ENCODE data around the gene PSMG1. TPM values are rescaled to one million over a fixed set of nuclear protein-coding genes. Genes with fewer than 3 reads are reported as not detected.

PSMG1 gene
- total RNA-seq, 1 experiment from 2014 or later: 78.8 TPM

DNA sequence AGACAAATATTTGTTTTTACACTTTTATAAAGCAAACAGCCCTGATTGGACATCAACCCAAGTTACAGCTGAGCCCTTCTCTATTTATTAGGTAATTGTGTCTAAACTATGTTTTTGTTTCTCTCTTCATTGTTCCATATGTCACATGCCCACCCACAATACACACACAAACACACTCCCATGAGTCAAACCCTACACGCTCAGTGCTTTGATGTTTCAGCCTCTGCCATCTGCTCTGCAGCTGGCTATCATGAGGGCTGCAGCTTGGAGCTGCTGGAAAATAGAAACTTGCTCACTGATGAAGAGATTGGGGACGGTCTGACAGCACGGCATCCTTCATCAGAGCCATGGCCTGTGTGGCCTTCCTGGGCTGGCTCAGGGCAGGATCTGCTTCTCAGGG is 41.7 kb downstream of the PSMG1 start:
- H3K79me1 ChIP-seq (ENCODE audit: insufficient read depth, low read depth, low read length, poor library complexity, severe bottlenecking): no peaks in the 10 kb centered on the region
- no peak overlapping the region for H2AFZ ChIP-seq (ENCODE audit: low read length)
- no peak overlapping the region for H2AK5ac ChIP-seq (ENCODE audit: insufficient read length, low read length)
- H3K4ac ChIP-seq (ENCODE audit: low read depth, low read length): no peak overlapping the region
- no peaks in the 10 kb centered on the region for H3K23me2 ChIP-seq (ENCODE audit: insufficient read length, low read depth, low read length, poor library complexity, severe bottlenecking)
- no peak overlapping the region for H3K23ac ChIP-seq (ENCODE audit: insufficient read length, low read depth, low read length)
- Mint-ChIP-seq H3K27me3 (ENCODE audit: low read depth) (peaks cover 3% of the 10 kb centered on the region), H3K36me3 (ENCODE audit: insufficient read depth in 1 of 3, low read depth in 3 of 3) (no peaks in the 10 kb centered on the region), H3K4me3 (no peak overlapping the region), H3K4me1 (peaks cover 12 to 13% of the 10 kb centered on the region in 2 experiments), H3K9me3 (no peaks in the 10 kb centered on the region), H3K27ac (no peak overlapping the region)
- DNase-seq: no peak
- no peaks in the 10 kb centered on the region for H3K79me2 ChIP-seq (ENCODE audit: insufficient read depth, low read length)
- no peak overlapping the region for H4K91ac ChIP-seq (ENCODE audit: insufficient read length, low read depth, low read length)
- H4K8ac ChIP-seq (replicated peaks; ENCODE audit: insufficient read length, low read depth, low read length): no peak overlapping the region
- H3K56ac ChIP-seq (ENCODE audit: insufficient read length, low read depth, low read length): no peak overlapping the region
- no peak overlapping the region for H3K4me2 ChIP-seq (ENCODE audit: insufficient read depth, insufficient read length, low read length)
- no peak overlapping the region for H4K5ac ChIP-seq (ENCODE audit: insufficient read length, low read depth, low read length)
- TF ChIP-seq, protein P1, sequence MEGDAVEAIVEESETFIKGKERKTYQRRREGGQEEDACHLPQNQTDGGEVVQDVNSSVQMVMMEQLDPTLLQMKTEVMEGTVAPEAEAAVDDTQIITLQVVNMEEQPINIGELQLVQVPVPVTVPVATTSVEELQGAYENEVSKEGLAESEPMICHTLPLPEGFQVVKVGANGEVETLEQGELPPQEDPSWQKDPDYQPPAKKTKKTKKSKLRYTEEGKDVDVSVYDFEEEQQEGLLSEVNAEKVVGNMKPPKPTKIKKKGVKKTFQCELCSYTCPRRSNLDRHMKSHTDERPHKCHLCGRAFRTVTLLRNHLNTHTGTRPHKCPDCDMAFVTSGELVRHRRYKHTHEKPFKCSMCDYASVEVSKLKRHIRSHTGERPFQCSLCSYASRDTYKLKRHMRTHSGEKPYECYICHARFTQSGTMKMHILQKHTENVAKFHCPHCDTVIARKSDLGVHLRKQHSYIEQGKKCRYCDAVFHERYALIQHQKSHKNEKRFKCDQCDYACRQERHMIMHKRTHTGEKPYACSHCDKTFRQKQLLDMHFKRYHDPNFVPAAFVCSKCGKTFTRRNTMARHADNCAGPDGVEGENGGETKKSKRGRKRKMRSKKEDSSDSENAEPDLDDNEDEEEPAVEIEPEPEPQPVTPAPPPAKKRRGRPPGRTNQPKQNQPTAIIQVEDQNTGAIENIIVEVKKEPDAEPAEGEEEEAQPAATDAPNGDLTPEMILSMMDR (conservative IDR thresholded peaks at IDR 0.05): no peak
- H2BK120ac ChIP-seq (ENCODE audit: low read depth, low read length, poor library complexity, severe bottlenecking): no peak overlapping the region
- no peak overlapping the region for H2BK15ac ChIP-seq (ENCODE audit: low read depth, low read length)
- no peaks in the 10 kb centered on the region for H3K9me3 ChIP-seq (ENCODE audit: control insufficient read depth, low read depth, low read length)
- no peaks in the 10 kb centered on the region; the same call in 1 of the 2 replicates for H3K4me1 ChIP-seq (ENCODE audit: insufficient read depth, low read length)
- no CpG with 5 or more reads among the region's 3 CpGs for WGBS (ENCODE audit: extremely low coverage, insufficient read length, low lambda C conversion rate)
- H3T11ph ChIP-seq (ENCODE audit: low read length): no peak overlapping the region
- H2BK20ac ChIP-seq (ENCODE audit: low read depth, low read length, poor library complexity, severe bottlenecking): no peak overlapping the region
- no peak overlapping the region for H2BK12ac ChIP-seq (ENCODE audit: insufficient read length, low read depth, low read length)
- no peak overlapping the region for H2BK5ac ChIP-seq (ENCODE audit: insufficient read length, low read length)
- no peak overlapping the region for H3K9ac ChIP-seq (ENCODE audit: extremely low read depth, insufficient read length, low read length)
- H3K14ac ChIP-seq (ENCODE audit: insufficient read depth, low read length): no peak overlapping the region
- H3K18ac ChIP-seq (ENCODE audit: insufficient read length, low read depth, low read length): no peak overlapping the region
- H4K20me1 ChIP-seq (ENCODE audit: control insufficient read depth, insufficient read depth, insufficient read length): no peaks in the 10 kb centered on the region
- no peak overlapping the region for H3K27ac ChIP-seq (ENCODE audit: insufficient read length, low read depth, low read length)
- H3K27me3 ChIP-seq (ENCODE audit: insufficient read depth, low read length): no peaks in the 10 kb centered on the region

All from H9 (cell line).